HCT116 (cell line): ENCODE data around the gene M1AP.

Experiments used
- CBX3 ChIP-seq: IDR thresholded peaks from 2 replicates; pipeline ENCODE4 v1.6.1; 2012; ENCODE audit warnings: low read depth
- CTCF ChIP-seq, 3 experiments: fragments of 200-600 bp in 1 of 3; sonication (generic) in 1 of 3; IDR thresholded peaks in 2 of 3; conservative IDR thresholded peaks in 1 of 3; 2 replicates each; pipeline ENCODE4 v1.5.1; 2012 to 2017; ENCODE audit warnings: low read depth in 2 of 3, low read length in 2 of 3, antibody characterized with exemption in 1 of 3, borderline replicate concordance in 1 of 3, control low read depth in 1 of 3, mild to moderate bottlenecking in 1 of 3, mixed read lengths in 1 of 3, mixed run types in 1 of 3, moderate library complexity in 1 of 3; ENCODE audit not compliant: insufficient read depth in 1 of 3
- ELF1 ChIP-seq: IDR thresholded peaks from 2 replicates; pipeline ENCODE4 v1.6.1; 2012; ENCODE audit warnings: low read depth, borderline replicate concordance
- EZH2 ChIP-seq: fragments of 200-600 bp; sonication (generic); IDR thresholded peaks from 2 replicates; pipeline ENCODE4 v1.6.1; 2017; ENCODE audit warnings: antibody characterized with exemption, mixed run types
- POLR2A ChIP-seq: IDR thresholded peaks from 2 replicates; pipeline ENCODE4 v1.7.0; 2011; ENCODE audit warnings: borderline replicate concordance; ENCODE audit not compliant: insufficient read depth, insufficient read length; ENCODE audit errors: extremely low read depth
- RAD21 ChIP-seq: IDR thresholded peaks from 2 replicates; pipeline ENCODE4 v1.6.1; 2012; ENCODE audit warnings: low read depth, mild to moderate bottlenecking
- SP1 ChIP-seq: IDR thresholded peaks from 2 replicates; pipeline ENCODE4 v1.6.1; 2012; ENCODE audit warnings: low read depth
- ZNF274 ChIP-seq: fragments of 200-500 bp; sonication (Bioruptor generic); IDR thresholded peaks from 2 replicates; pipeline ENCODE4 v1.6.1; 2014; ENCODE audit warnings: mild to moderate bottlenecking, low read depth, low read length, inconsistent platforms
- TF ChIP-seq, protein P1 (sequence below): IDR thresholded peaks from 2 replicates; pipeline ENCODE4 v1.6.1; 2012; ENCODE audit warnings: low read depth

- TF ChIP-seq, protein P1, sequence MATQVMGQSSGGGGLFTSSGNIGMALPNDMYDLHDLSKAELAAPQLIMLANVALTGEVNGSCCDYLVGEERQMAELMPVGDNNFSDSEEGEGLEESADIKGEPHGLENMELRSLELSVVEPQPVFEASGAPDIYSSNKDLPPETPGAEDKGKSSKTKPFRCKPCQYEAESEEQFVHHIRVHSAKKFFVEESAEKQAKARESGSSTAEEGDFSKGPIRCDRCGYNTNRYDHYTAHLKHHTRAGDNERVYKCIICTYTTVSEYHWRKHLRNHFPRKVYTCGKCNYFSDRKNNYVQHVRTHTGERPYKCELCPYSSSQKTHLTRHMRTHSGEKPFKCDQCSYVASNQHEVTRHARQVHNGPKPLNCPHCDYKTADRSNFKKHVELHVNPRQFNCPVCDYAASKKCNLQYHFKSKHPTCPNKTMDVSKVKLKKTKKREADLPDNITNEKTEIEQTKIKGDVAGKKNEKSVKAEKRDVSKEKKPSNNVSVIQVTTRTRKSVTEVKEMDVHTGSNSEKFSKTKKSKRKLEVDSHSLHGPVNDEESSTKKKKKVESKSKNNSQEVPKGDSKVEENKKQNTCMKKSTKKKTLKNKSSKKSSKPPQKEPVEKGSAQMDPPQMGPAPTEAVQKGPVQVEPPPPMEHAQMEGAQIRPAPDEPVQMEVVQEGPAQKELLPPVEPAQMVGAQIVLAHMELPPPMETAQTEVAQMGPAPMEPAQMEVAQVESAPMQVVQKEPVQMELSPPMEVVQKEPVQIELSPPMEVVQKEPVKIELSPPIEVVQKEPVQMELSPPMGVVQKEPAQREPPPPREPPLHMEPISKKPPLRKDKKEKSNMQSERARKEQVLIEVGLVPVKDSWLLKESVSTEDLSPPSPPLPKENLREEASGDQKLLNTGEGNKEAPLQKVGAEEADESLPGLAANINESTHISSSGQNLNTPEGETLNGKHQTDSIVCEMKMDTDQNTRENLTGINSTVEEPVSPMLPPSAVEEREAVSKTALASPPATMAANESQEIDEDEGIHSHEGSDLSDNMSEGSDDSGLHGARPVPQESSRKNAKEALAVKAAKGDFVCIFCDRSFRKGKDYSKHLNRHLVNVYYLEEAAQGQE, result no peak
- TF ChIP-seq EZH2, result no peak
- no peak for TF ChIP-seq RAD21
- no peak for TF ChIP-seq SP1
- no peak for TF ChIP-seq CTCF (IDR thresholded peaks at IDR 0.05 in 2 of 3, conservative IDR thresholded peaks at IDR 0.05 in 1 of 3; ENCODE audit: borderline replicate concordance in 1 of 3, insufficient read depth in 1 of 3, low read depth in 2 of 3, low read length in 2 of 3)
- TF ChIP-seq ELF1, result no peak
- no peak for TF ChIP-seq POLR2A
- TF ChIP-seq ZNF274, result no peak
- TF ChIP-seq CBX3, result no peak
These were observed 137.9 kb downstream of the M1AP start for GRCh38 chr2:74510272-74510671.
